Stomach (tissue), 4 donors: ENCODE results near the gene HEMK1.

ENCODE experiments used
- EP300 ChIP-seq: sonication (generic); formaldehyde crosslinking; IDR thresholded peaks from one replicate; pipeline ENCODE4 v1.6.1; 2017; ENCODE audit warnings: antibody characterized with exemption
- POLR2A ChIP-seq, 4 donors: fragments of 450-650 bp; IDR thresholded peaks; one replicate each; pipeline ENCODE4 v1.6.1; 2016; ENCODE audit warnings: antibody characterized with exemption in 4 of 4, control low read depth in 2 of 4, mild to moderate bottlenecking in 1 of 4, moderate library complexity in 1 of 4
- POLR2AphosphoS5 ChIP-seq, 3 donors: sonication (generic); formaldehyde crosslinking; IDR thresholded peaks; one replicate each; pipeline ENCODE4 v1.6.1; 2016; ENCODE audit warnings: antibody characterized with exemption in 3 of 3
- TF ChIP-seq, protein P1 (sequence below), 7 experiments: fragments of 450-650 bp in 4 of 7; fragments of 200-600 bp in 3 of 7; sonication (generic) in 3 of 7; IDR thresholded peaks; one replicate each; pipeline ENCODE4 v1.5.1; 2016 to 2019; ENCODE audit warnings: antibody characterized with exemption in 7 of 7, control low read depth in 2 of 7, mild to moderate bottlenecking in 1 of 7

- no peak for TF ChIP-seq POLR2A (IDR thresholded peaks at IDR 0.05)
- TF ChIP-seq, protein P1, sequence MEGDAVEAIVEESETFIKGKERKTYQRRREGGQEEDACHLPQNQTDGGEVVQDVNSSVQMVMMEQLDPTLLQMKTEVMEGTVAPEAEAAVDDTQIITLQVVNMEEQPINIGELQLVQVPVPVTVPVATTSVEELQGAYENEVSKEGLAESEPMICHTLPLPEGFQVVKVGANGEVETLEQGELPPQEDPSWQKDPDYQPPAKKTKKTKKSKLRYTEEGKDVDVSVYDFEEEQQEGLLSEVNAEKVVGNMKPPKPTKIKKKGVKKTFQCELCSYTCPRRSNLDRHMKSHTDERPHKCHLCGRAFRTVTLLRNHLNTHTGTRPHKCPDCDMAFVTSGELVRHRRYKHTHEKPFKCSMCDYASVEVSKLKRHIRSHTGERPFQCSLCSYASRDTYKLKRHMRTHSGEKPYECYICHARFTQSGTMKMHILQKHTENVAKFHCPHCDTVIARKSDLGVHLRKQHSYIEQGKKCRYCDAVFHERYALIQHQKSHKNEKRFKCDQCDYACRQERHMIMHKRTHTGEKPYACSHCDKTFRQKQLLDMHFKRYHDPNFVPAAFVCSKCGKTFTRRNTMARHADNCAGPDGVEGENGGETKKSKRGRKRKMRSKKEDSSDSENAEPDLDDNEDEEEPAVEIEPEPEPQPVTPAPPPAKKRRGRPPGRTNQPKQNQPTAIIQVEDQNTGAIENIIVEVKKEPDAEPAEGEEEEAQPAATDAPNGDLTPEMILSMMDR (IDR thresholded peaks at IDR 0.05) = no peak
- TF ChIP-seq EP300 = no peak
- TF ChIP-seq POLR2AphosphoS5 (IDR thresholded peaks at IDR 0.05) = no peak
Measured at GRCh38 chr3:50536471-50537180, 32.7 kb upstream of the HEMK1 start.
